Astrocyte of the spinal cord (primary cell): ENCODE results near the gene ANKRD40.
"Not testable (repeated sequence)": the region's sequence is repeated elsewhere in the genome, so short reads cannot be mapped to it uniquely, and the experiment has no call there.

Experiments used
- DNase-seq: peaks from one replicate; pipeline ENCODE4 v3.0.0; 2011; ENCODE audit warnings: low read depth, low spot score
- H3K4me3 ChIP-seq: 2 replicates; pipeline ENCODE4 v1.5.1; 2011; ENCODE audit warnings: low read depth, mild to moderate bottlenecking, low read length, moderate library complexity
- in situ Hi-C: cut with HindIII; loops from 2 replicates; pipeline ENCODE4 v1.10.0; 2017; ENCODE audit warnings: low sequenced_read_pairs
- TF ChIP-seq, protein P1 (sequence below): IDR thresholded peaks from 2 replicates; pipeline ENCODE4 v1.5.1; 2012; ENCODE audit warnings: low read depth, mild to moderate bottlenecking, low read length, inconsistent platforms

The ANKRD40 gene

DNA sequence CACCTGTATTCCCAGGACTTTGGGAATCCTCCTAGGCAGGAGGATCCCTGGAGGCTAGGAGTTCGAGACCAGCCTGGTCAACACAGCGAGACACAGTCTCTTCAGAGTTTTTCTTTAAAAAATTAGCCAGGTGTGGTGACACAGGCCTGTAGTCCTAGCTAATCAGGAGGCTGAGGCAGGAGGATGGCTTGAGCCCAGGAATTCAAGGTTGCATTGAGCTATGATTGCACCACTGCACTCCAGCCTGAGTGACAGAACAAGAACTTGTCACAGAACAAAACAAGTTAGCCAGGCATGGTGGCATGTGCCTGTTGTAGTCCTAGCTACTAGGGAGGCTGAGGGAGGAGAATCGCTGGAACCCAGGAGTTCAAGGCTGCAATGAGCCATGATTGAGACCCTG is 24.8 kb downstream of the ANKRD40 start:
- TF ChIP-seq, protein P1, sequence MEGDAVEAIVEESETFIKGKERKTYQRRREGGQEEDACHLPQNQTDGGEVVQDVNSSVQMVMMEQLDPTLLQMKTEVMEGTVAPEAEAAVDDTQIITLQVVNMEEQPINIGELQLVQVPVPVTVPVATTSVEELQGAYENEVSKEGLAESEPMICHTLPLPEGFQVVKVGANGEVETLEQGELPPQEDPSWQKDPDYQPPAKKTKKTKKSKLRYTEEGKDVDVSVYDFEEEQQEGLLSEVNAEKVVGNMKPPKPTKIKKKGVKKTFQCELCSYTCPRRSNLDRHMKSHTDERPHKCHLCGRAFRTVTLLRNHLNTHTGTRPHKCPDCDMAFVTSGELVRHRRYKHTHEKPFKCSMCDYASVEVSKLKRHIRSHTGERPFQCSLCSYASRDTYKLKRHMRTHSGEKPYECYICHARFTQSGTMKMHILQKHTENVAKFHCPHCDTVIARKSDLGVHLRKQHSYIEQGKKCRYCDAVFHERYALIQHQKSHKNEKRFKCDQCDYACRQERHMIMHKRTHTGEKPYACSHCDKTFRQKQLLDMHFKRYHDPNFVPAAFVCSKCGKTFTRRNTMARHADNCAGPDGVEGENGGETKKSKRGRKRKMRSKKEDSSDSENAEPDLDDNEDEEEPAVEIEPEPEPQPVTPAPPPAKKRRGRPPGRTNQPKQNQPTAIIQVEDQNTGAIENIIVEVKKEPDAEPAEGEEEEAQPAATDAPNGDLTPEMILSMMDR, result no peak
- DNase-seq, result no peak
- H3K4me3 ChIP-seq, result no peak overlapping the region
- in situ Hi-C loops, result no loop called here

DNA sequence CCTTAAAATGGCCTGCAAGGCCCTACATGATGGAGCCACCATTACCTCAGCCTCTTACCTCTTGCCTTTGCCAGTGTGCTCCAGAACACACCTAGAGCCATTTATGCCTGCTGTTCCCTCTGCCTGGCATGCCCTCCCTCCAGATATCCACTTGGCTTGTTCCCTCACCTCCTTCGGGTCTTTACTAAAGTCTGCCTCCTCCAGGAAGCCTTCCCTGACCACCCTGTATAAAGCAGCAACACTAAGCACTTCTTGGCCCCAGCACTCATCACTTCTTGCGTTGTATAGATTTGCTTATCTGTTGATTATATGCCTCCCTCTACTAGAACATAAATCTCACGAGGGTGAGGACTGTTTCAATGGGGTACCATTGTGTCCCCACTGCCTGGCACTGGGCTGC is 25.3 kb downstream of the ANKRD40 start:
- TF ChIP-seq, protein P1, result no peak
- no peak for DNase-seq
- in situ Hi-C loops, result no loop called here
- H3K4me3 ChIP-seq, result no peak overlapping the region

DNA sequence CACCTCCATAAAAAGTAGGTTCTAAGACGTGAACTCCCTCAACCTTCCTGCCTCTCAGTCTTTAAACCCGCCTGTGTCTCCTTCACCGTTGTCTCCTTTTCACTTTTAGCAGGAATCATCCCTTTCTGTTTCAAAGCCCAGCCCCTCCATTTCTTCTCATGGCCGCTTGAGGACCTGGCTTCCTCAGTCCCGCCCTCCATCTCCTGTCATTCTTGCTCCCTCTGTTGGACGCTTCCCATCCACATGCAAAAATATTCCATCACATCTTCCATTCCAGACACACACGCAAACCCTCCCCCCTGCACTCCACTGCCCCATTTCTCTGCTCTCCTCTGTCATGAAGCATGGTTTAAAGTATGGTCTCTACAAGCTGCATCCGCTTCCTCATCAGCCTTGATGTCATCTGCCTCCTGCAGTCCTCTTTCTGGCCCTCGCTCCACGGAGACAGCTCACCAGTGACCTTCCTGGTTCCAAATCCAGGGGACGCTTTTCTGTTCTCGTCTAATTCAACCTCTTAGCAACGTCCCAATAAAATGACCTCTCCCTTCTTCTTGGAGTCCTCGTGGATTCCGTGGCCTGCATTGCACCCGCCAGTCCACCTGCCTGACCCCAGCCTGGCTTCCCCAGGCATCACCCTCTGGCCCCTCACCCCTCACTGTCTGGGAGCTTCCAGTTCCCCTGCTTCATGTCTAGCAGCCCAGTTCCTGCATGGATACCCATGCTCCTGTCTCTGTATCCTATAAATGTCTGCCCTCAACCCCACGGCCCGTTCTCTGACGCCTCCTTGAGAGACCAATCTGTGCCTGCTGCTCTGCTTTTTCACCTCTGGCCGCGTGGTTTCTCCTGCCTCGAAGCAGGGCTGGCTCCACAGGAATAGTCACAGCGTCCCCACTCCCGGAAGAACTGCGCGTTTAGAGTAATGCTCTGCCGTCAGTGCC is 26.2 kb downstream of the ANKRD40 start:
- peak; percentile 75 for DNase-seq
- no peak overlapping the region for H3K4me3 ChIP-seq
- in situ Hi-C loops, result no loop called here
- TF ChIP-seq, protein P1, result peak; percentile 69

DNA sequence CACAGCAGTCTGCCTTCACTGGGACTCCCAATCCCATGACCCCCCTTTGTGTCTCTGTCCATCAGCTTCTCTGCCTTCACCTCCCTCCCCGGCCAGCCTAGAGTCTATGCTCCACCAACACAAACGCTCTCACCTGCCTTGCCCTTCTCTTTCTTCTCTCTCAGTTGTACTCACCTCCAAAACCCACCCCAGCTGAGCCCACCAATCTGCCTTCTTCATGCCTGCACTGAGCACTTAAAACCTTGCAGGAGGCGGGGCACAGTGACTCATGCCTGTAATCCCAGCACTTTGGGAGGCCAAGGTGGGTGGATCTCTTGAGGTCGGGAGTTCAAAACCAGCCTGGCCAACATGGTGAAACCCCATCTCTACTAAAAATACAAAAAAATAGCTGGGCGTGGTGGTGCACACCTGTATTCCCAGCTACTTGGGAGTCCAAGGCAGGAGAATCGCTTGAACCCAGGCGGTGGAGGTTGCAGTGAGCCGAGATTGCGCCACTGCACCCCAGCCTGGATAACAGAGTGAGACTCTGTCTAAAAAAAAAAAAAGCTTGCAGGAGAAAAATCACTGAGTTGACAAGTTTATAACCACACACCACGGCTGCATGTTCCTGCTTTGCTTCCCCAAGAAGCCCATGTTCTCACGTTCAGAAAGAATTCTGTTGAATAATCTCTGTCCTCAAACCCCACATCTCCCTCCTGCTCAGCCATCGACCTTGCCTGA is 27.0 kb downstream of the ANKRD40 start:
- DNase-seq, in situ Hi-C loops, H3K4me3 ChIP-seq: not testable (repeated sequence)

DNA sequence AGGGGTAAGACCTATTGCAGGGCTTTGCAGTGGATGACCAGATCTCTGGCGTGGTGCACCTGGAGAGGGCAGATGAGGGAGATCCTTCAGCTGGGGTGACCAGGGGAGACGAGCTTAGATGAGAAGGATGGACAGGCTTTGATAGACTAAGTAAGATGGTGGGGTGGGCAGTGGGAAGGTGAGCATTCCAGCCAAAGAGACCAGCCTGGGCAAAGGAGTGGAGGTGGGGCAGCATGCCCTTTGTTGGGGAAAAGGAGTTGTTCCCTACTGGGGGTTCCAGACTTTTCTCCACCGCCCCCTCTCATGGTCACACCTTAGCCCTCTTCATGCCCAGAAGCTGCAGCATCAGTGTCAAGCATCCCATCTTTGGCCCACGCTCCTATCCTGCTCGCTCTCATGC is 27.6 kb downstream of the ANKRD40 start:
- in situ Hi-C loops, result no loop called here
- no peak overlapping the region for H3K4me3 ChIP-seq

DNA sequence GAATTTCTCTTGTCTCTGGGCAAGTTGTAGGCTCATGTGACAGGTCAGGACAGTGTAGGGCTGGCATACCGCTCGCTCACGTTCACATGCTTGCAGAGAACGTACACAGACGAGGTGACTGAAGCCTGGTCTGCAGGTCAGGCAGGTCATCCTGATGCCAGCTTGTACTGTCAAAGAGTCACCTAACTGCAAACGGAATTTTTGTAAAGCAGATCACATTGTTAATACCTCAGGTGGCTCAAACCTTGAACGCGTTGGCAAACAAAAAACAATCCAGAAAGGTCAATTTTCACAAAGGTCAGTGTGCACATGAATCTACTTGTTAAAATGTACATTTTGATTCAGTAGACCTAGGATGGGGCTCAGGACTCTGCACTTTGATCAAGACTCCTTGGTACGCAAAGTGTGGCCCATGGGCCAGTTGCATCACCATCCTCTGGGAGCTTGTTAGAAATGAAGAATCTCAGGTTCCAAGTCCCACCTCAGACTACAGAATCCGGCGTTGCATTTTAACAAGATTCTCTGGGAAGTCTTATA is 28.6 kb downstream of the ANKRD40 start:
- DNase-seq, result no peak
- H3K4me3 ChIP-seq, result no peak overlapping the region
- TF ChIP-seq, protein P1, result no peak
- in situ Hi-C loops, result no loop called here

More for the DNA sequence above, 27.6 kb downstream of the ANKRD40 start:
- TF ChIP-seq, protein P1, result no peak
- DNase-seq, result no peak

DNA sequence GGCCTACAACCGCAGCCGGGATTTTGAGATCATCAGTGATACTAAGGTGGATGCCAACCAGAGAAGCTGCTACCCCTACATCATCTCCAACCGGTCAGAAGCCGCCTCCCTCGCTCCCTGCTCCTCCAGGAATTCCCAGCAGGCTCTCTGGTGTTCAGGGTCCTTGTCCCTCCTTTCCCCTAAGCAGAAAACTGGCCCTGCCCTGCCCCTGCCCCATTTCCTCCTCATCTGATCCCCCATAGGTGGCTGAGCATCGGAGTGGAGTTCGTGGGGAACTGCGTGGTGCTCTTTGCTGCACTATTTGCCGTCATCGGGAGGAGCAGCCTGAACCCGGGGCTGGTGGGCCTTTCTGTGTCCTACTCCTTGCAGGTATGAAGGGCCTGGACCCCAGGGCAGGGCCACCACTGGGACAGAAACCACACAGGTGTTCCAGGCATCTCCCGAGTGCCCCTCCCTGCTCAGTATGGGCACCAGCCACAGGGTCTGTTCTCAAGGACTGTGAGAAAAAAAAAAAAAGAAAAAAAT is 29.8 kb downstream of the ANKRD40 start:
- DNase-seq, result no peak
- H3K4me3 ChIP-seq, result no peak overlapping the region
- TF ChIP-seq, protein P1, result no peak
- in situ Hi-C loops, result no loop called here
